Glomerular endothelial cell (primary cell): ENCODE results near the gene ATP2B2. TPM values are rescaled to one million over a fixed set of nuclear protein-coding genes. Genes with fewer than 3 reads are reported as not detected.

Experiments
- DNase-seq: peaks from one replicate; pipeline ENCODE4 v3.0.0-alpha.2; 2011; ENCODE audit warnings: low read depth, low spot score; ENCODE audit errors: extremely low read depth
- total RNA-seq: library from RNA; depleted of rRNA; stranded (reverse); fragments of >200 nt; gene quantifications from 2 replicates; pipeline ENCODE4 v1.2.3, GENCODE V29; 2015

The ATP2B2 gene
- total RNA-seq, 1 donor from 2014 or later, result not detected

DNA sequence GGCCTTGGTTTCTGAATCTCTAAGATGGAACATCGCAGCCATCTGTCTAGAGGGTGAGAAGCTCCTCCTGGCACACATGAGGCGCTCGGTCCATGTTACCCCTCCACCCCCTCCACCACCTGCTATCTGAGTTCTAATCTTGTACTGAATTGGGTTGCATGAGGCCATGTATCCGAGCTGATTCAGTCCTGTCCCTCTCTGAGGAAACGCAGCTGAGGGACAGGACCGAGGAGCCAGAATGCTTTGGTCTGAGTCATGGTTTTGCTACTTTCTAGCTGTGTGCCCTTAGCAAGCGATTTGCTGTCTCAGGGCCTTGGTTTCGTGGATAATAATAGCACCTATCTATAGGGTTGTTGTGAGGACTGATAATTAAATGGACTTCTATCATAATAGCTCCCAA, 96.7 kb downstream of the ATP2B2 start:
- no peak for DNase-seq

DNA sequence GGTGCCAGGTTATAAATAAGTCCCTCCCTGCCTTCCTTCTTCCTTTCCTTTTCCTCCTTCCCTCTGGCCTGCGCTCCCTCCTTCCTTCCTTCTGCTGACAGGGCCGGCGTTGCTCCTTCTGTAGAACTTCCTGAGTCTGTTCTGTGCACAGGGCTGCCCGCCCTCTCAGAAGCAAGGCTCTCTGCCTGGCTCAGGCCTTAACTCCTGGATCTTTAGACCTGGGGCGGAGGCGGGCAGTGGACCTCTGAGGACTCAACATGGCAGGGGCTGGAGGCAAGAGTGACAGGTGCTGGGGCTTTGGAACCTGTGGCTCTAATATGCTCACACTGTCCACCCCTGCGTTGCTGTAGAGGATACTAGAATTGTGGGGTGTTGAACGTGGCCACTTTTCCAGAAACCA, 98.0 kb downstream of the ATP2B2 start:
- DNase-seq, result no peak

DNA sequence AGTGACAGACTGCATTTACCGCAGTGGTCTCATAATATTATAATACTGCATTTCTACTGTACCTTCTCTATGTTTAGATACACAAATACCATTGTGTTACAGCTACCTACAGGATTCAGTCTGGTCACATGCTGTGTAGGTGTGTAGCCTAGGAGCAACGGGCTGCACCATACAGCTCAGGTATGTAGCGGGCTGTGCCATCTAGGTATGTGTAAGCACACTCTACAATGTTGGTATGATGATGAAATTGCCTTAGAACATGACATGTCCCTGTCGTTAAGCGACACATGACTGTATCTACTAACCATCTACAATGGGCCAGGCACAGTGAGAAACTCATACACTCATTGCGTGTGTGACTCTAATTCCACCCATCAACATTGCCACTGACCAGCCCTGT, 99.0 kb downstream of the ATP2B2 start:
- no peak for DNase-seq

DNA sequence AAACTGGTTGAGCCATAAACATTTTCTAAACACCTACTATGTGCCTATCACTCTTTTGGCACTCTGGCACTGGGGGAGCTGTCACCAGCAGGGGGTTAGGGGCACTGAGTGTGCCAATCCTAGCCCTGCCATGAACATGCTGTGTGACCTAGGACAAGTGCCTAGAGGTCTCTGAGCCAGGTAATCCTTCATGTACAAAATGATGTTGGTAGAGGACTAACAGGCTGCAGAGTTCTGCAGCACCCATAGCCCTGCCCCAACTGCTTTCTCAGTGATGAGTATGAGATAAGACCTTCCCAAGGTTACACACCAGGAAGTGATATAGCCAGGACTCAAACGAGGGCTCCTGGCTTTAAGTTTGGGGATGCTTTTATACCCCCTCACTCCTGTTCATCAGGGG, 99.6 kb downstream of the ATP2B2 start:
- no peak for DNase-seq

DNA sequence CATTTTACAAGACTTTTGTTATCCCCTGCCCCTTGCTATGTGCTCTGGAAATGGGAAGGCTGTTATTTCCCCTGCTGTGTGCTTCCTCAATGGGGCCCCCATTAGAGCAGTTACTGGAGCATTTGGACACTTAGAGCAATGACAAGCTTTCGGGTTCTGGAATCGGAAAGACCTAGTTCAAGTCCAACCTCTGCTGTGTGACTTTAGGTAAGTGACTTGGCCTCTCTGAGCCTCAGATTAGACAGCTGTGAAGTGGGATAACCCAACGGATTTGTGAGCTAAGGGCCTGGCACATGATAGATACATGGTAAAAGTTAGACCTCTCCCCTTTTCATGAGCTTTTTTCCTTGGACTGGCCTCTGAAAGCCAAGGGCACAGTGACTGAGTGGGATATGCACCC, 100.5 kb downstream of the ATP2B2 start:
- no peak for DNase-seq

DNA sequence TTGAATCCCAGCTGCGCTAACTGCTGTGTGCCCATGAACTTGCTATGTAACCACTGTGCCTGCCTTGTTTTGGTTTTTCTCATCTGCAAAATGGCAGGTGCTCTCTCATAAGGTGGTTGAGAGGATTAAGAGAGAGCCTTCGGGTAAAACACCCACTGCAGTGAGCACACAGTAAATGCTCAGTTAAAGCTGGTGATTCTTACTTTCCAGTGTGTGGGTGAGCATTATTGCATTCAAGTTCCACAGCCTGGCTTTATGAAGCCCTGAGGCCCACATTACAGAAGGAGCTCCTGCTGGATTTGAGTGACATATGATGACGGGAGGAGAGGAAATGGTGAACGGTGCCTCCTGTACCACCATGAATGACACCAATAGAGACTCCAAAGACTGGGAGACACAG, 101.0 kb downstream of the ATP2B2 start:
- DNase-seq, result no peak

DNA sequence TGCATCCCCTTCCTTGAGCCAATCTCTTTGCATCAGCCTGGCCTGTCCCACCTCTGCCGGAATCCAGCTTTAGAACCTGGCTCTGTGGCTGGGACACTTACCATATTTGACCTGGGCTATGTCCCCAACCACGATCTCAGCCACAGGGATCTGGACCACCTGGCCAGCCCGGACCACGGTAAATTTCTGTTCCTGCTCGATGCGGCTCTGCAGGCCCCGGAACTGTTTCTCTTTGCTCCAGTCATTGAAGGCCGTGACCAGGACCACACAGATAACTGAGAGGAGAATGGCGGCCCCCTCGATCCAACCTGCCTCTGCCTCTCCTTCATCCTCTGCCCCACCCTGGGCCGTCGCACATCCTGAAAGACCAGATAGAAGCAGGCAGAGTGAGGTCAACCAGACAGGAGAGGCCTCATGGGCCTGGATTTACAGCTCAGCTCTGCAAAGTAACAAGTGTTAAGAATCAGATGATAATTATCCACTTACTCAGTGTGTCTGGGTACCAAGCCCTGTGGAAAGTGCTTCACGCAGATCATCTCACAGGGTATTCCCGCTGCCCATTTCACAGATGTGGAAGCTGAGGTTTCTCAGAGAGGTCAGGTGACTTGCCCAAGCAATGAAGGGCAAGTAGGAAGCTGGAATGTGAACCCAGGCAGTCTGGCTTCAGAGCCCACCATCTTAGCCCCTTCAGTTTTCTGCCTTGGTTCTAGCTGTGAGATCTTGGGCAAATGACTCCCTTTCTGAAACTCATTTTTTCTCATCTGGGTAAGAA, 103.2 kb downstream of the ATP2B2 start:
- DNase-seq, result no peak

DNA sequence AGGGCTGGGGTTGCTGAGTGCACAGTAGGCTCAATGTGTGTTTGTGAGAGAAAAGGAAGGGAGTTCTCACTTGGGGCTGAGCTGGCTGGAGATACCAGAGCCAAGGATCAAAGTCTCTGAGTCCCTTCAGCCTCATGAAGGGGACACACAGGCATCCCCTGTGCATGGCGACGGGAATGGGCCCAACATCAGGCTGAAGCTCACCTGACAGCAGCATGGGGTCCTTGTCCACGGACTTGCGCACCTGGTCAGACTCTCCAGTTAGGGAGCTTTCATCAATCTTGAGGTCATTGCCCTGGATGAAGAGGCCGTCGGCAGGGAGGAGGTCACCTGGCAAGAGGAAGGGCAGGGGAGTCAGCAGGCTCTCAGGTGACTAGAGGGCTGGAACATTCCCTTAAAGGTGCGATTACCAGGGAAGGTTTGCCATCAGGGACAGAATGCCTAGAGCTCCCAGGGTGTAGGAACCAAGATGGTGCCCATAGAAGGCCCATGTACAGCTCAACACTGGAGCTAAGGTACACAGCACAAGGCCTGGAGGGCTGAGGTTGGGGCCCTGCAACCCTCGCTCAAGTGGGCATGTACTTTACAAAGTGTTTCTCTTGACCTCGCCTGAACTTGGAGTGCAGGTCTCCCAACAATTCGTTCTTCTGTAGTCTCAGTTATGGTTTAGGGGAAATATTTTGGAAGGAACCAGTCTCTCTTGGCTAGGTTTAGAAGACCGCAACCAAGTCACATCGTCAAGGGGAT, 104.5 kb downstream of the ATP2B2 start:
- DNase-seq, result no peak

DNA sequence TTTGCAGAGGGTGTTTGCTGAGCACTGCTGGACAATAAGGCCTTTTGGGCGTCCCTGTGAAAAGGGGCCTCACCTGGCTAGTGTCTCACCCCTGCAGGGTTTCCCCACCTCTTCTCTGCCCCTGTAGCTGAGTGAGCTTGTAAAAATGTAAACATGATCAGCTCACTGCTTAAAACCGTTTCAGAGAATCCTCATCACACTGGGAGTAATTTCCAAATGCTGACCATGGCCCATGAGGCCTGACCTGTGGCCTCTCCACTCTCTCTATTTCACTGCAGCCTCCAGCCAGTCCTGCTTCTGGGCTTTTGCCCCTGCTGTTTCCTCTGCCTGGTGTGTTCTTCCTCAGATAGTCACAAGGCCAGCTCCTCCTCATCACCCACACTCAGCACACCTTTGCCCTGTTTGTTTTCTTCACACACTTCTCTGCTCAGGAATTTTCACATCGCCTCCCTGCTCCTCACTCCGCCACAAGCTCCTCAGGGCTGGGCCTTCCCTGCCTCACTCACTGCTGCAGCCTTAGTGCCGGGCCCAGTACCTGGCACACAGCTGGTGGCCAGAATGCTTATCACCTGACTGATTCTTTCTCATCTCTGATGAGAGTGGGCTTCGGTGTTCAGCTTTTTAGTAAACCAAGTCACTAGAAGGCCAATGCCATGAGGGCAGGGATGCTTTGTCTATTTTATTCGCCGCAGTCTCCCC, 105.2 kb downstream of the ATP2B2 start:
- DNase-seq, result no peak

DNA sequence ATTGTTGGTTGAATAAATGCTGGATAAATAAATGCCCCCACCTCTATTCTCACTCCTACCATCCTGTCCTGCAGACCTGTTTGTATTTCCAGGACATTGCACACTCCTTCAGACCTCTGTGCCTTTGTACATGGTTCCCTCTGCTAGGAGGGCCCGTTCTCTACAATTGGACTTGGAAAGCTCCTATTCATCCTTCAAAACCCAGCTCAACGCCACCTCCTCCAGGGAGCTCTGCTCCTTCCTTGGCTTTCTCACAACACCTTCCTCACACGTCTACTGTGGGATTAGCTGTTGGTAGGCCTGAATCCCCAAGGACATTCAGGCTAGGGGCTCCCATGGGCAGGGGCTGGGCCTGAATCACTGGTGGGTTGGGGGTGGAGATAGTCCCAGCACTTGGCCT, 105.8 kb downstream of the ATP2B2 start:
- DNase-seq, result no peak

DNA sequence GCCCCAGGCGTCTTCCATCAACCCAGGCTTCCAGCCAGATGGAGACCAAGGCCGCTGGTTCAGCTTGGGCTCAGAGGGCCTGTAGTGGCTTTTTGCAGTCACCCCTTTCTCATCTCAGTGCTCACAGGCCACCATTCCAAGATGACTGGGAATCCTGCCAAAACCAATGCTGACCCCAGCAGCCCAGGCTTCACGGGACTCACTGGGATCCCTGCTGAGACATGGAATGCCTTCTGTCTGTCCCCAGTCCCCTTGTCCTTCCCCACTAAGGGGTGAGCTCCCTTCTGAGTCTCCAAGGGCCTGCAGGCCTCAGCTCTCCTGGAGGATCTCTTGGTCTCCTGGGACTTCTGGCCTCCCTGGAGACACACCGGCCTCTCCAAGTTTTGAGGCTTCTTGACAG, 107.0 kb downstream of the ATP2B2 start:
- no peak for DNase-seq

DNA sequence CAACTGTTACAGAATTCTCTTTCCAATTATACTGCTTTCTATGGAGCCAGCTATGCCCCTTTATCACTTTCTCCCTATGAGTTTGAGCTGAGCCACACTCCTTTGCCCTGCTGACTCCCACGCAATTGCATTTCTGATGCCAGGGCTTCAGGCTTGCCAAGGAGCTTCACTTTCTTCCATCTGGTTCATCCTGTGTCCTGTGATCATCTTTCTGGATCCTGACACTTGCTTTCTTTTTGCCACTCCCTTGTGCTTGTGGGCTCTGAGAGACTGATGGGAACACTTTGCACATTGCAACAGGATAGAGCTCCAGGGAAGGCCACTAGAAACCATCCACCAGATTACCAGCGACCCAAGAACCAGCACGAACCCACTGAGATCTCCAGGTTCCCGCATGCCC, 107.5 kb downstream of the ATP2B2 start:
- no peak for DNase-seq

DNA sequence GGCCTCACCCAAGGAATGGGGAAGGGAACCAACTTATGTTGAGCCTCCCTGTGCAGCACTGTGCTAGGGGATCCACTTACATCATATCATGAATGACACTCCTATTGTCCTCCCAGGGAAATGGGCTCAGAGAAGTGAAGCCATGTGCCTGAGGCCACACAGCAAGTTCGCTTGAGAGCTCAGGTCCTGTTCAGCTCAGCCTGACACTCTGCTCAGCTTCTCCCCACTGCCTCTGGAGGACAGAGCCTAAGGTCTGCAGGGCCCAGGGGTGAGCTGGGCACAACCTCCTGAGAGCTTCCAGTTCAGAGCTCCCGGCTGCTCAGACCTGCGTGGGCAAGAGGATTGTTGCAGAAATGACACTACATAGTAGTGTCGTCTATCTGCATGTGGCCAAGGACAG, 108.5 kb downstream of the ATP2B2 start:
- DNase-seq, result no peak

DNA sequence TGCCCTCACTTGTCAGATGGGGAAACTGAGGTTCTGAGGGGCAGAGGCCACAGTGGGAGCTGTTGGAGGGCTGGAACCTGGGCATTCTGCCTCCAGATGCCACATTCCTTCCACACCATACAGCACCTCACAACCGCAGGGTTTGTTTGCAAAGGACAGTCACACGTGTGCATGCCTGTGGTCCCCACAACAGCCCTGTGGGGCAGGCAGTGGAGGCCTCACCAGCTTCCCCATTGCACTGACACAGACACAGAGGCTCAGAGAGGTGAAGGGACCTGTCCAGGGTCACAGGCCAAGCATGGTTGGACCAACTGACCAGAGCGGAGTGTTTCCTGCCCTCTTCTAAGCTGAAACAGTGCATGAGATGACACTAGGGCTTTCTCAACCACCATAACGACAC, 109.3 kb downstream of the ATP2B2 start:
- no peak for DNase-seq

DNA sequence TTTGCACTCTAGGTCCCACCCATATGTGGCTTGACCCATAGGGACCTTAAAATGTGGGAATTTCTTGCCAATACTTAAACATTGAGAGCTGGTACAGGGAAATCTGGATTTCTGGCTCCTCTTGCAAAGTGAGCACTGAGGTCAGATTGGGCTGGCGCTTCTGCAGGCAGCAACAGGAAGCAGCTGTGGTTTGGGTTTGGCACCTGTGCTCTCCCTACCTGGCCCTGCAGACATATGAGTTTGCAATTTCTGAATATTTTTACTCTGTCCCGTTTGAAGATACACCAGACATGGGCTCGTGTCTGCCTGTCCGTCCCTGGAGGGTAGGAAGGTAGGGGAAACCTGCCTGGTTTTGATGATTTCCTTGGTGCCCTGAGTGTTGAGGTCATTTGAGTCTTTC, 109.7 kb downstream of the ATP2B2 start:
- no peak for DNase-seq

DNA sequence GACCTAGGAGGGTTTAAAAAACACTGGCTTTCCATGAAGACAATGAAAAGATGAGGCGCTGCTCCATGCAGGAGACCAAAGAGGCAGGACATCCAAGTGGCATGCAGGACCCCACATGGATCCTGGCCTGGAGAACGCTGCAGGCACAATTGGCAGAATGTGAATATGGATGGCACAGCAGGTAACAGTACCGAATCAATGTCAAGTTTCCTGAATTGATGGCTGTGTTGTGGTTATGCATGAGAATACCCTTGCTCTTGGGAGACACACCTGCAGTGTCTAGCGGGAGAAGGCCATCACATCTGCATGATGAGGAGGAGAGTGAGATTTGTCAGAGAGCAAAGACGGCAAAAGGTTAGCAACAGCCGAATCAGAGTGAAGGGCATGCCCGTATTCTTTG, 110.2 kb downstream of the ATP2B2 start:
- no peak for DNase-seq

DNA sequence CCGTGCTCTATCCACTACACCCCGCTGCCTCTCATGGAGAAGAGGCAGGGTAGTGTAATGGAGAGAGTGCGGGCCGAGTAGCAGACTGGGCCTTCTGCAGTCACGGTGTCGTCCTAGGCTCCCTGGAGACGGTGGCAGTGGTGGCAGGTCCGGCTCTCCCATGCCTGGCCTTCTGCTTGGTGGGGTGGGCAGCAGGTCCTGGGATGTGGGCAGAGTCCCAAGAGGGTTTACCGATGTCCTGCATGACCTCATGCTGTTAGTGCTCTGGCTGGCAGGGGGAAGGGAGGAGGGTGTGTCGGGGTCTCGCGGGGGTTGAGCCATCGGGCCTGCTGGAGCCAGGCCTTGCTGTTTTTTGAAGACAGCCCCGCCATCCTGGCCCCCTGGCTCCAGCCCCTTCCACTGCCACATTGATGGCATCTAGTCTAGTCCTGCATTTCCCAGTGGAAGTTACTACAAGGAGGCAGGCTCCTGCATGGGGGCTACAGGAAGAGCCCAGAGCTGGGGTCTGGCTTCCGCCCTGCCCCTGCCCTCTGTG, 110.8 kb downstream of the ATP2B2 start:
- DNase-seq, result no peak

DNA sequence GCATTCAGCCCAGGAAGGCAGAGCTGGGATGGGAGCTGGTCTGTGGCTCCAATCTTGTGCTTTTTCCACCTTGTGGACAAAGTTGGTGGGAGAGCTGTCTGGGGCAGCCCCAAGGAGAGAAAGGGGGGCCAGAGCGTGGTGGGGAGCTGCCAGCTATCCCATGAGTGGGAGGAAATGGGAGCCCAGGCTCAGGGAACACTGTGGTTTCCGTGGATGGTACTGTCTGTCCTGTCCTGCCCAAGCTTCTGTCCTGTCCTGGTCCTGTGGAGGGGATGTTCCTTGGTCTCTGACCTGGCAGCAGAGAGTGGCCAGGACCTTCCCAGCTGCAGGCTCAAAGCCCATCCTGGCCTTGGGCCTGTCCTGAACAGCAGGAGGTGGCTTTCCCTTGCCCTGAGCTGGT, 111.9 kb downstream of the ATP2B2 start:
- no peak for DNase-seq

DNA sequence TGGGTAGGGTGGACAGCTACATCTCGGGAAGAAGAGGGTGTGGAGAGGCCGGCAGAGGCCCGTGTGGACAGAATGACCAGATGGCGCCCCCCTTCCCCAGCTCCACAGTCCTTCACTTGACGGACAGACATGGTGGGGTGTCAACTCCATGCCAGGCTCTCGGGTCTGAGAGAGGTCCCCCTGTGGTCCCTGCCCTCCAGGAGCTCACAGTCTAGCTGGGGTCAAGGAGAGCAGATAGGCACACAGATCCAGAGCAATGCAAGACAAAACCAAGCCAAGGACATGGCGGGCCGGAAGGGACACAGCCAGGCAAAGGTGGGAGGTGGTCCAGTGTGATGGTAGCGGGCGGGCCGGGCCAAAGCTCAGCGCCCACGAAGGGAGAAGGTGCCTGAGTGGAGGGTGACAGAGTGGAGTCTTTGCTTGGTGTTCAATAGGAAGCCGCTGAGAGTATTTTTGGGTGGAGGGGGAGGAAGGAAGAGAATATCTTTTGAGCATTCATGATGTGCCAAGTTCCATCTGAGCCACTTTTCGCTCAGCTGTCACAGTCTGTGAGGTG, 112.4 kb downstream of the ATP2B2 start:
- no peak for DNase-seq

DNA sequence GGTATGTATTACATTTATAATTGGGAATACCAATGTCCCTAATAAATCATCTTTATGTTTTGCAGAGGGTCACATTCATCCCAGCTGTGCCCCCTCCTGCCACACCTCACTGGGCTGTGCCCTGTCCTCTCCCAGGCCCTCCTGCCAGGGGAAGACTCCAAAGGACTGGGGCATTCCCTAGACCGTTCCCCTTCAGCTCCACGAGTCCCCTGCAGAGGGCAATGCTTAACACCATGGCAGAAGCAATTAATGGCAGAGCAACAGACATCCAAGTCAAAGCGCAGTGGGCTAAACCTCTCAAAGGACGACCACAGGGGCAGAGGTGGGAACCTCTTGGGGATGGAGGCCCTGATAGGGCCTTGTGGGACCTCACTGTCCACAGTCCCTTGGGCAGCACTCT, 113.1 kb downstream of the ATP2B2 start:
- DNase-seq, result no peak

DNA sequence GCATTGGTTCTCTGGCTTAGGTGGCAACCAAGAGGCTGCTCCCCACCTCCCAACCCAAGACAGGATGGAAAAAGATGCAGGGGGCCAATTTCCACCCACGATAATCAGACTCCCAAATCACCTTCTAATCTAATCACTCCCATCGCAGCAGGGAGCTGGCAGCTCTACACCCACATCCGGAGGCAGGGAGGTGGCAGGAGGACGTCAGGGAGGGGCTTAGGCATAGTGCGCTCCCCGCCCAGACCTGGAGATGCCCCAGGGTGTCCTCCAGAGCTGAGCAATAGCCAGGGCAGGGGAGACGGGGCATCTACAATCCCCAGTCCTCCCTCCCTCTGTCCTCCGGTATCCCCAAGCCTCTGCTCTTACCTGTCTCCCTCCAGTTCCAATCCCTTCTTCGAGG, 114.0 kb downstream of the ATP2B2 start:
- no peak for DNase-seq
